HepG2 (cell line): ENCODE data around the gene ZNF443. TPM values are rescaled to one million over a fixed set of nuclear protein-coding genes. Genes with fewer than 3 reads are reported as not detected.

Source experiments
- DPF2 ChIP-seq: sonication (generic); formaldehyde crosslinking; IDR thresholded peaks from 2 replicates; pipeline ENCODE4 v1.4.0; 2020; ENCODE audit warnings: mild to moderate bottlenecking, low read depth, missing genetic modification reagents, borderline replicate concordance
- HMG20B ChIP-seq: conservative IDR thresholded peaks from 2 replicates; pipeline ENCODE4 v1.6.1; 2016; ENCODE audit warnings: missing genetic modification reagents, missing compliant biosample characterization
- IKZF4 ChIP-seq: sonication (generic); formaldehyde crosslinking; IDR thresholded peaks from 2 replicates; pipeline ENCODE4 v1.5.1; 2020; ENCODE audit warnings: borderline replicate concordance, mild to moderate bottlenecking, low read depth, missing genetic modification reagents; ENCODE audit errors: not compliant biosample characterization
- KLF6 ChIP-seq: IDR thresholded peaks from 2 replicates; pipeline ENCODE4 v1.8.0; 2016; ENCODE audit warnings: missing biosample characterization, missing genetic modification reagents
- MAFF ChIP-seq: IDR thresholded peaks from 2 replicates; pipeline ENCODE4 v1.6.1; 2011; ENCODE audit warnings: low read depth, low read length, improper control_type of control experiment
- MIXL1 ChIP-seq: IDR thresholded peaks from 2 replicates; pipeline ENCODE4 v1.6.1; 2016
- RARA ChIP-seq: IDR thresholded peaks from 2 replicates; pipeline ENCODE4 v1.6.1; 2016; ENCODE audit warnings: missing genetic modification reagents, missing compliant biosample characterization
- SIN3B ChIP-seq: fragments of 150-350 bp; IDR thresholded peaks from 2 replicates; pipeline ENCODE4 v1.6.1; 2014; ENCODE audit warnings: low read length
- TRIM24 ChIP-seq: sonication (generic); formaldehyde crosslinking; IDR thresholded peaks from 2 replicates; pipeline ENCODE4 v1.8.0; 2022; ENCODE audit warnings: mild to moderate bottlenecking, missing genetic modification reagents
- ZBTB10 ChIP-seq: sonication (generic); formaldehyde crosslinking; IDR thresholded peaks from 2 replicates; pipeline ENCODE4 v1.4.0; 2020; ENCODE audit warnings: missing genetic modification reagents, borderline replicate concordance
- ZBTB20 ChIP-seq: sonication (generic); formaldehyde crosslinking; IDR thresholded peaks from 2 replicates; pipeline ENCODE4 v1.8.1; 2023; ENCODE audit warnings: missing genetic modification reagents, low read depth, mild to moderate bottlenecking, borderline replicate concordance
- ZC3H4 ChIP-seq: sonication (generic); formaldehyde crosslinking; IDR thresholded peaks from 2 replicates; pipeline ENCODE4 v1.4.0; 2020; ENCODE audit warnings: missing genetic modification reagents, borderline replicate concordance
- ZNF12 ChIP-seq: sonication (generic); formaldehyde crosslinking; IDR thresholded peaks from 2 replicates; pipeline ENCODE4 v1.5.0; 2020; ENCODE audit warnings: missing genetic modification reagents
- ZNF790 ChIP-seq: sonication (generic); formaldehyde crosslinking; IDR thresholded peaks from 2 replicates; pipeline ENCODE4 v1.8.0; 2022; ENCODE audit warnings: missing genetic modification reagents, mild to moderate bottlenecking, borderline replicate concordance
- polyA plus RNA-seq, 8 experiments: library from polyadenylated mRNA; depleted of rRNA in 3 of 8; stranded (reverse) in 7 of 8; unstranded in 1 of 8; fragments of >200 nt; fragmentation: Illumina TruSeq in 4 of 8; extraction: Trizol in 4 of 8; gene quantifications; 2 replicates each; pipeline versions ENCODE4 v1.2.1 to v1.2.3, GENCODE V29; 2011 to 2016; ENCODE audit warnings: low read depth in 4 of 8, missing spikeins in 1 of 8, mixed read lengths in 1 of 8; ENCODE audit not compliant: insufficient read depth in 1 of 8
- total RNA-seq, 5 experiments: library from RNA; depleted of rRNA; stranded (reverse); fragments of >200 nt; fragmentation: Illumina TruSeq; extraction: Trizol; gene quantifications; 2 replicates each; pipeline ENCODE4 v1.2.3, GENCODE V29; 2016; ENCODE audit warnings: low read depth in 1 of 5
- TF ChIP-seq, protein P1 (sequence below): IDR thresholded peaks from 2 replicates; pipeline ENCODE4 v1.6.1; 2016; ENCODE audit warnings: mild to moderate bottlenecking, missing biosample characterization, missing genetic modification reagents
- TF ChIP-seq, protein P2 (sequence below): sonication (generic); formaldehyde crosslinking; IDR thresholded peaks from 2 replicates; pipeline ENCODE4 v1.4.0; 2020; ENCODE audit warnings: mild to moderate bottlenecking, missing genetic modification reagents, borderline replicate concordance
- TF ChIP-seq, protein P3 (sequence below): sonication (generic); formaldehyde crosslinking; IDR thresholded peaks from 2 replicates; pipeline ENCODE4 v1.8.1; 2023; ENCODE audit warnings: mild to moderate bottlenecking, moderate library complexity, missing genetic modification reagents
- TF ChIP-seq, protein P4 (sequence below): sonication (generic); formaldehyde crosslinking; IDR thresholded peaks from 2 replicates; pipeline ENCODE4 v1.5.1; 2020; ENCODE audit warnings: mild to moderate bottlenecking, moderate library complexity, missing genetic modification reagents

Gene ZNF443
- total and polyA plus RNA-seq, 2 of the 13 experiments (the other 11 are each of a cell fraction or from before 2014, with no cell fraction given): 3.6 to 19.0 TPM

GRCh38 chr19:12440541-12441316, at the start of gene ZNF443 (continued):
- TF ChIP-seq DPF2 (CRISPR knock-in tag) (no peak), ZC3H4 (no peak), ZNF790 (no peak), ZBTB10 (CRISPR knock-in tag) (no peak), ZBTB20 (CRISPR knock-in tag) (no peak), MIXL1 (CRISPR knock-in tag) (peak; percentile 70; the same call in 1 of the 2 replicates), KLF6 (no peak), MAFF (0 out of 2 replicates have a peak, but pooled peaks have one; percentile 7), RARA (CRISPR knock-in tag) (peak; percentile 47; the same call in 1 of the 2 replicates), TRIM24 (no peak), HMG20B (CRISPR knock-in tag) (no peak), ZNF12 (CRISPR knock-in tag) (no peak), IKZF4 (no peak), SIN3B (peak; percentile 84)
- TF ChIP-seq, protein P1, sequence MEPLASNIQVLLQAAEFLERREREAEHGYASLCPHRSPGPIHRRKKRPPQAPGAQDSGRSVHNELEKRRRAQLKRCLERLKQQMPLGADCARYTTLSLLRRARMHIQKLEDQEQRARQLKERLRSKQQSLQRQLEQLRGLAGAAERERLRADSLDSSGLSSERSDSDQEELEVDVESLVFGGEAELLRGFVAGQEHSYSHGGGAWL: no peak
- TF ChIP-seq, protein P2, sequence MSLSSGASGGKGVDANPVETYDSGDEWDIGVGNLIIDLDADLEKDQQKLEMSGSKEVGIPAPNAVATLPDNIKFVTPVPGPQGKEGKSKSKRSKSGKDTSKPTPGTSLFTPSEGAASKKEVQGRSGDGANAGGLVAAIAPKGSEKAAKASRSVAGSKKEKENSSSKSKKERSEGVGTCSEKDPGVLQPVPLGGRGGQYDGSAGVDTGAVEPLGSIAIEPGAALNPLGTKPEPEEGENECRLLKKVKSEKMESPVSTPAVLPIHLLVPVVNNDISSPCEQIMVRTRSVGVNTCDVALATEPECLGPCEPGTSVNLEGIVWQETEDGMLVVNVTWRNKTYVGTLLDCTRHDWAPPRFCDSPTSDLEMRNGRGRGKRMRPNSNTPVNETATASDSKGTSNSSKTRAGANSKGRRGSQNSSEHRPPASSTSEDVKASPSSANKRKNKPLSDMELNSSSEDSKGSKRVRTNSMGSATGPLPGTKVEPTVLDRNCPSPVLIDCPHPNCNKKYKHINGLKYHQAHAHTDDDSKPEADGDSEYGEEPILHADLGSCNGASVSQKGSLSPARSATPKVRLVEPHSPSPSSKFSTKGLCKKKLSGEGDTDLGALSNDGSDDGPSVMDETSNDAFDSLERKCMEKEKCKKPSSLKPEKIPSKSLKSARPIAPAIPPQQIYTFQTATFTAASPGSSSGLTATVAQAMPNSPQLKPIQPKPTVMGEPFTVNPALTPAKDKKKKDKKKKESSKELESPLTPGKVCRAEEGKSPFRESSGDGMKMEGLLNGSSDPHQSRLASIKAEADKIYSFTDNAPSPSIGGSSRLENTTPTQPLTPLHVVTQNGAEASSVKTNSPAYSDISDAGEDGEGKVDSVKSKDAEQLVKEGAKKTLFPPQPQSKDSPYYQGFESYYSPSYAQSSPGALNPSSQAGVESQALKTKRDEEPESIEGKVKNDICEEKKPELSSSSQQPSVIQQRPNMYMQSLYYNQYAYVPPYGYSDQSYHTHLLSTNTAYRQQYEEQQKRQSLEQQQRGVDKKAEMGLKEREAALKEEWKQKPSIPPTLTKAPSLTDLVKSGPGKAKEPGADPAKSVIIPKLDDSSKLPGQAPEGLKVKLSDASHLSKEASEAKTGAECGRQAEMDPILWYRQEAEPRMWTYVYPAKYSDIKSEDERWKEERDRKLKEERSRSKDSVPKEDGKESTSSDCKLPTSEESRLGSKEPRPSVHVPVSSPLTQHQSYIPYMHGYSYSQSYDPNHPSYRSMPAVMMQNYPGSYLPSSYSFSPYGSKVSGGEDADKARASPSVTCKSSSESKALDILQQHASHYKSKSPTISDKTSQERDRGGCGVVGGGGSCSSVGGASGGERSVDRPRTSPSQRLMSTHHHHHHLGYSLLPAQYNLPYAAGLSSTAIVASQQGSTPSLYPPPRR (CRISPR knock-in tag): no peak
- TF ChIP-seq, protein P3, sequence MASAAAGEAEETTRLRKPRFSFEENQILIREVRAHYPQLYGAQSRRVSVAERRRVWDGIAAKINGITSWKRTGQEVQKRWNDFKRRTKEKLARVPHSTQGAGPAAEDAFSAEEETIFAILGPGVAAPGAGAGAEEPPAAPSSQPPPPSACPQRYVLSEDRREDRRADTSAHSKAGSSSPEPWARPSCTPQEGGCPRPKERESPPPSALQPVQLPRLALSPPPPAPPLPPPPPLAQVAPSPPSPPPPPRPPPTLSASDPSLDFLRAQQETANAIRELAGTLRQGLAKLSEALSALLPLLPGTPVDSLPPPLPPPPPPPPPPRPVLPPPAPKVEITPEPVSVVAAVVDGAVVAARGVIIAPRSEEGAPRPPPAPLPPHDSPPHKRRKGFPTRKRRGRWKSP (CRISPR knock-in tag): no peak; the same call in 1 of the 2 replicates
- TF ChIP-seq, protein P4, sequence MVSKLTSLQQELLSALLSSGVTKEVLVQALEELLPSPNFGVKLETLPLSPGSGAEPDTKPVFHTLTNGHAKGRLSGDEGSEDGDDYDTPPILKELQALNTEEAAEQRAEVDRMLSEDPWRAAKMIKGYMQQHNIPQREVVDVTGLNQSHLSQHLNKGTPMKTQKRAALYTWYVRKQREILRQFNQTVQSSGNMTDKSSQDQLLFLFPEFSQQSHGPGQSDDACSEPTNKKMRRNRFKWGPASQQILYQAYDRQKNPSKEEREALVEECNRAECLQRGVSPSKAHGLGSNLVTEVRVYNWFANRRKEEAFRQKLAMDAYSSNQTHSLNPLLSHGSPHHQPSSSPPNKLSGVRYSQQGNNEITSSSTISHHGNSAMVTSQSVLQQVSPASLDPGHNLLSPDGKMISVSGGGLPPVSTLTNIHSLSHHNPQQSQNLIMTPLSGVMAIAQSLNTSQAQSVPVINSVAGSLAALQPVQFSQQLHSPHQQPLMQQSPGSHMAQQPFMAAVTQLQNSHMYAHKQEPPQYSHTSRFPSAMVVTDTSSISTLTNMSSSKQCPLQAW (CRISPR knock-in tag): 0 out of 2 replicates have a peak, but pooled peaks have one; percentile 49
